Mesenchymal stem cell (in vitro differentiated cells and primary cell): ENCODE results near the gene VPS13A.
A peak's percentile ranks its signal among the peaks of the same experiment; 100 is the strongest.

Experiments used
- DNase-seq: peaks from one replicate; pipeline ENCODE4 v3.0.0-alpha.2; 2013
- H2AFZ ChIP-seq: one replicate; pipeline ENCODE4 v1.6.1; 2013; ENCODE audit warnings: low read depth, mild to moderate bottlenecking, control low read depth, inconsistent platforms, low read length, moderate library complexity
- H2AK5ac ChIP-seq: 2 replicates; pipeline ENCODE4 v1.6.1; 2013; ENCODE audit warnings: low read length, moderate library complexity, mild to moderate bottlenecking, inconsistent platforms; ENCODE audit not compliant: severe bottlenecking
- H2BK120ac ChIP-seq: one replicate; pipeline ENCODE4 v1.6.1; 2013; ENCODE audit warnings: low read depth, mild to moderate bottlenecking, inconsistent platforms, low read length, moderate library complexity
- H2BK12ac ChIP-seq, 2 experiments: one replicate each; pipeline ENCODE4 v1.6.1; 2013; ENCODE audit warnings: inconsistent platforms in 2 of 2, low read length in 2 of 2, mild to moderate bottlenecking in 2 of 2, moderate library complexity in 2 of 2, control low read depth in 1 of 2
- H2BK15ac ChIP-seq: one replicate; pipeline ENCODE4 v1.6.1; 2013; ENCODE audit warnings: mild to moderate bottlenecking, low read depth, inconsistent platforms; ENCODE audit not compliant: poor library complexity, severe bottlenecking
- H2BK5ac ChIP-seq: 2 replicates; pipeline ENCODE4 v1.6.1; 2013; ENCODE audit warnings: low read depth, mild to moderate bottlenecking, low read length, control low read depth, inconsistent platforms; ENCODE audit not compliant: poor library complexity, severe bottlenecking
- H3K14ac ChIP-seq, 2 experiments: one replicate each; pipeline ENCODE4 v1.6.1; 2013; ENCODE audit warnings: inconsistent platforms in 2 of 2, low read length in 2 of 2, control low read depth in 1 of 2, mild to moderate bottlenecking in 1 of 2, moderate library complexity in 1 of 2
- H3K18ac ChIP-seq, 2 experiments: one replicate each; pipeline ENCODE4 v1.6.1; 2013; ENCODE audit warnings: inconsistent platforms in 2 of 2, low read length in 2 of 2, control low read depth in 1 of 2, low read depth in 1 of 2, mild to moderate bottlenecking in 1 of 2
- H3K23ac ChIP-seq, 2 experiments: one replicate each; pipeline ENCODE4 v1.6.1; 2013; ENCODE audit warnings: inconsistent platforms in 2 of 2, low read length in 2 of 2, mild to moderate bottlenecking in 2 of 2, moderate library complexity in 2 of 2, control low read depth in 1 of 2
- H3K27ac ChIP-seq: 2 replicates; pipeline ENCODE4 v1.5.1; 2013; ENCODE audit warnings: mild to moderate bottlenecking, moderate library complexity, low read length, control low read depth, inconsistent platforms; ENCODE audit not compliant: poor library complexity, severe bottlenecking
- H3K27me3 ChIP-seq, 2 experiments: 2 replicates each; pipeline versions ENCODE4 v1.6.1 to v1.7.0; 2013; ENCODE audit warnings: low read length in 2 of 2, mild to moderate bottlenecking in 2 of 2, moderate library complexity in 2 of 2, control low read depth in 1 of 2, inconsistent platforms in 1 of 2; ENCODE audit not compliant: control insufficient read depth in 1 of 2, insufficient read depth in 1 of 2
- H3K36me3 ChIP-seq, 2 experiments: 2 replicates each; pipeline versions ENCODE4 v1.6.1 to v1.7.0; 2013; ENCODE audit warnings: low read length in 2 of 2, control low read depth in 1 of 2, inconsistent platforms in 1 of 2, low read depth in 1 of 2, mild to moderate bottlenecking in 1 of 2; ENCODE audit not compliant: insufficient read depth in 2 of 2, control insufficient read depth in 1 of 2
- H3K4ac ChIP-seq, 2 experiments: one replicate each; pipeline ENCODE4 v1.6.1; 2013; ENCODE audit warnings: inconsistent platforms in 2 of 2, low read length in 2 of 2, mild to moderate bottlenecking in 2 of 2, moderate library complexity in 2 of 2, control low read depth in 1 of 2, low read depth in 1 of 2
- H3K4me1 ChIP-seq: 2 replicates; pipeline ENCODE4 v1.6.1; 2013; ENCODE audit warnings: low read depth, low read length, control low read depth; ENCODE audit not compliant: control insufficient read depth, insufficient read depth
- H3K4me2 ChIP-seq: 2 replicates; pipeline ENCODE4 v1.6.1; 2013; ENCODE audit warnings: low read length, mild to moderate bottlenecking, inconsistent platforms; ENCODE audit not compliant: poor library complexity, severe bottlenecking
- H3K4me3 ChIP-seq, 2 experiments: 2 replicates each; pipeline versions ENCODE4 v1.5.1 to v1.7.0; 2013; ENCODE audit warnings: low read length in 2 of 2, mild to moderate bottlenecking in 2 of 2, control low read depth in 1 of 2, low read depth in 1 of 2; ENCODE audit not compliant: insufficient read depth in 1 of 2
- H3K79me1 ChIP-seq: replicated peaks from 2 replicates; pipeline ENCODE4 v1.6.1; 2013; ENCODE audit warnings: mild to moderate bottlenecking, control low read depth, low read length, inconsistent platforms; ENCODE audit not compliant: poor library complexity, severe bottlenecking
- H3K9ac ChIP-seq: 2 replicates; pipeline ENCODE4 v1.7.0; 2013; ENCODE audit warnings: mild to moderate bottlenecking, low read length, moderate library complexity
- H3K9me3 ChIP-seq: 2 replicates; pipeline ENCODE4 v1.7.0; 2013; ENCODE audit warnings: mild to moderate bottlenecking, low read length; ENCODE audit not compliant: control insufficient read depth
- H4K8ac ChIP-seq: one replicate; pipeline ENCODE4 v1.6.1; 2013; ENCODE audit warnings: inconsistent platforms, mild to moderate bottlenecking, low read length, moderate library complexity
- H4K91ac ChIP-seq: one replicate; pipeline ENCODE4 v1.6.1; 2013; ENCODE audit warnings: mild to moderate bottlenecking, low read length, inconsistent platforms
- WGBS: methylation state at CpG from one replicate; pipeline ENCODE4 v1.1.7; 2013; ENCODE audit warnings: mixed read lengths; 5-methylcytosine and 5-hydroxymethylcytosine counted together

VPS13A gene

GRCh38 chr9:77176106-77176505 is 1.2 kb upstream of the VPS13A start:
- Histone ChIP-seq H4K91ac (no peak overlapping the region), H2AFZ (no peak overlapping the region), H3K18ac (no peak overlapping the region), H2BK15ac (no peak overlapping the region), H3K27me3 (peaks cover 0 to 4% of the 10 kb centered on the region in 2 experiments), H2BK5ac (no peak overlapping the region), H3K79me1 (peaks cover 2% of the 10 kb centered on the region), H3K9me3 (no peaks in the 10 kb centered on the region), H2BK12ac (no peak overlapping the region), H3K14ac (no peak overlapping the region), H3K9ac (no peak overlapping the region), H3K23ac (no peak overlapping the region), H4K8ac (no peak overlapping the region), H3K36me3 (no peaks in the 10 kb centered on the region), H2AK5ac (no peak overlapping the region), H3K4ac (no peak overlapping the region), H3K4me1 (peaks cover 4% of the 10 kb centered on the region), H3K4me3 (no peak overlapping the region), H3K27ac (no peak overlapping the region), H3K4me2 (no peak overlapping the region), H2BK120ac (no peak overlapping the region)
- DNase-seq = no peak
- 100% methylated on average over 2 of the region's 4 CpGs for WGBS

GRCh38 chr9:77176686-77177142 is 620 bp upstream of the VPS13A start:
- Histone ChIP-seq H2AFZ (peak overlapping the region; percentile 49), H2AK5ac (no peak overlapping the region), H2BK120ac (no peak overlapping the region), H3K27me3 (no peaks in the 10 kb centered on the region), H2BK15ac (no peak overlapping the region), H2BK12ac (no peak overlapping the region), H3K36me3 (no peaks in the 10 kb centered on the region), H3K23ac (no peak overlapping the region), H3K4me2 (peak overlapping the region; percentile 70), H4K8ac (no peak overlapping the region), H3K27ac (peak overlapping the region; percentile 5), H3K79me1 (peaks cover 3% of the 10 kb centered on the region), H3K4me1 (peaks cover 4% of the 10 kb centered on the region), H3K9me3 (no peaks in the 10 kb centered on the region), H3K4me3 (peak overlapping the region; percentile 95 to 96), H3K9ac (peak overlapping the region; percentile 89), H3K18ac (peak overlapping the region; percentile 6 to 44), H3K4ac (no peak overlapping the region), H3K14ac (no peak overlapping the region), H4K91ac (no peak overlapping the region), H2BK5ac (no peak overlapping the region)
- WGBS = 2% methylated on average over 10 of the region's 10 CpGs
- DNase-seq = no peak

DNA sequence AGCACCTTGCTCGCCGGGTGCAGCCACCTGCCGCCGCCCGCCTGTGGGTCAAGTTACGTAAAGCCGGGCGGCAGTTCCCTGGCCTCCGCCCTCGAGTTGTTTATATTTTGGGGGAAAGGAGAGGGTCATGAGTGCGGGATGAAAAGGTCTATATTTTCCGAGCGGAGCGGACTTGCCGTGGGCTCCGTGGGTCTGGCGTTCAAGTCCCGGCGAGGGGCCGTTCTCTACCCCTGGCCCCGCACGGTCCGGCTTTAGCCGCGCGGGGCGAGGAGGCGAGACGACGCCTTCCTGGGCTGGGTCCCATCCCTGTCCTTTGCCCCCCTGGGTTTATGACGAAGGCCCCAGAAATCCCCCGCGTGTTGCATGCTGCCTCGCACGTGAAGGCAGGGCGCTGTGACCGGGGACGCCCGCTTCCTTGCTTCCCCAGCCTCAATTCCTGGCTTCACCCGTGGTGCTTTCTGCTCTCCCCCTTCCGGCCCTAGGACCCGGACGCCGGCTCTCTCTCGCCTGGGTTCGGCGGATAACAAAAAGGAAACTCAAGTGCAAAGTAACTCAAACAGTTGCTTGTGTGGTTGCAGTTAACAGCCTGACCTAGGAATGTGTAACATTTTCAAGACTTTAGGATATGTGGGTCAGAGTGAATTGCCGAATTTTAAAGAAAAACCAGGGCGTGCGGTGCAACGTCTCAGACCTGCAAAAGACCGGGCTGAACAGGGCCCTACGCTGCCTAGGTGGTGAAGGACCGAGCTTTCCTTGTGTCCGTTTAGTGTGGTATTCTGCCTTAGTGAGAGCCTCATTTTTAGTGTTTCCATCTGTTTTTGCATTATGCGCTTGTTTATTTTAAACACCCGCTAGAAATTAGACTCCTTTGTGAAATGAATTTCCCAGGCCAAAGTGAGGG is 810 bp downstream of the VPS13A start:
- Histone ChIP-seq H2AFZ (peak overlapping the region; percentile 10), H3K27ac (no peak overlapping the region), H3K23ac (peak overlapping the region in 1 of 2 experiments; percentile 79), H3K18ac (peak overlapping the region; percentile 4 to 96), H2BK15ac (peak overlapping the region; percentile 34), H3K27me3 (no peaks in the 10 kb centered on the region), H3K4me2 (peak overlapping the region; percentile 86), H3K4ac (no peak overlapping the region), H3K36me3 (no peaks in the 10 kb centered on the region), H2BK5ac (no peak overlapping the region), H4K91ac (no peak overlapping the region), H2BK12ac (no peak overlapping the region), H3K9ac (peak overlapping the region; percentile 89), H3K4me3 (peak overlapping the region; percentile 95 to 96), H3K79me1 (peaks cover 3% of the 10 kb centered on the region), H4K8ac (no peak overlapping the region), H2BK120ac (no peak overlapping the region), H3K4me1 (peaks cover 4% of the 10 kb centered on the region), H2AK5ac (no peak overlapping the region), H3K14ac (peak overlapping the region in 1 of 2 experiments; percentile 95), H3K9me3 (no peaks in the 10 kb centered on the region)
- DNase-seq = peak; percentile 70
- WGBS = 1% methylated on average over 53 of the region's 57 CpGs

DNA sequence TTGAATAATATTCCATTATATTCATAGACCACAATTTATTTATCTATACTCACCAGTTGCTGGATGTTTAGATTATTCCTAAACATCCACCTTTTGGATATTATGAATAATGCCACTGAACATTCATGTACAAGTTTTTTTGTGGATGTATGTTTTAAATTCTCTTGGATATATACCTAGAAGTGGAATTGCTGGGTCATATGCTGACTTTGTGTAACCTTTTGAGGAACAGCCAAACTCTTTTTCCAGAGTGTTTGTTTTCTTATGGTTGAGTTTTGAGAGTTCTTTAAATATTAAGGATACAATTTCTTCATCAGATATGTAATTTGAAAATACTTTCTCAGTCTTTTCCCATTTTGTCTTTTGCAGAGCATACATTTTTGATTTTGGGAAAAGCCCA is 2.7 kb downstream of the VPS13A start:
- no peaks in the 10 kb centered on the region for H3K36me3 ChIP-seq
- H3K4me1 ChIP-seq = peaks cover 4% of the 10 kb centered on the region
- H3K27me3 ChIP-seq = no peaks in the 10 kb centered on the region
- no peak overlapping the region for H3K27ac ChIP-seq
- no peak overlapping the region for H3K4ac ChIP-seq
- DNase-seq = no peak
- H3K4me3 ChIP-seq = no peak overlapping the region
- no peak overlapping the region for H2BK5ac ChIP-seq
- no peak overlapping the region for H3K23ac ChIP-seq
- no peak overlapping the region for H4K91ac ChIP-seq
- H3K18ac ChIP-seq = no peak overlapping the region
- H4K8ac ChIP-seq = no peak overlapping the region
- H2BK12ac ChIP-seq = no peak overlapping the region
- no peak overlapping the region for H3K9ac ChIP-seq
- no peak overlapping the region for H3K14ac ChIP-seq
- peaks cover 9% of the 10 kb centered on the region for H3K79me1 ChIP-seq
- no peak overlapping the region for H2BK15ac ChIP-seq
- no peak overlapping the region for H2AK5ac ChIP-seq
- H2BK120ac ChIP-seq = no peak overlapping the region
- no peaks in the 10 kb centered on the region for H3K9me3 ChIP-seq
- H2AFZ ChIP-seq = no peak overlapping the region
- H3K4me2 ChIP-seq = no peak overlapping the region
